Measurements from ENCODE around the gene RNF31. TPM values are rescaled to one million over a fixed set of nuclear protein-coding genes. Genes with fewer than 3 reads are reported as not detected.

RNF31 gene
- total RNA-seq, 2 donors from 2014 or later: 36.1 to 70.4 TPM

DNA sequence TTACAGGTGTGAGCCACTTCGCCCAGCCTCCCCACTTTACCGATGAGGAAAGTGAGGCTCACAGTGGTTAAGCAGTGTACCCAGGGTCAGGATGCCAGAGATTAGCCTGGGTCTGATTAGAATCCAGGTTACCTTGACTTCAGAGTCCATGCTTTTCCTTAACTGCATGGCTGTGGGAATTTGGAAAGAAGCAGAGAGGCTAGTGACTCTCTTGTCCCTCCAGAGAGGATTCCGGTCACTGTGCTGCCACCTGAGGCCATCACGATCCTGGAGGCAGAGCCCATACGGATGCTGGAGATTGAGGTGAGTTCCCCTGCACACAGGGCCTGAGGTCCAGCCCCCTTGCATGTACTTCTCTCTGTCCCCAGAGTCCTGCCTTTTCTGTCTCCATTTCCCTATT is 29.3 kb downstream of the RNF31 start:
- DNase-seq: no peak
- Histone ChIP-seq H3K4me1 (no peaks in the 10 kb centered on the region), H3K9me3 (no peaks in the 10 kb centered on the region), H3K27ac (no peak overlapping the region), H3K36me3 (no peaks in the 10 kb centered on the region), H3K27me3 (no peaks in the 10 kb centered on the region), H3K4me3 (no peak overlapping the region), H3K9ac (ENCODE audit: low read depth in 2 of 2, low read length in 2 of 2) (no peak overlapping the region)
- intact Hi-C loops (cut with DNase I): no loop called here
- TF ChIP-seq, protein P1, sequence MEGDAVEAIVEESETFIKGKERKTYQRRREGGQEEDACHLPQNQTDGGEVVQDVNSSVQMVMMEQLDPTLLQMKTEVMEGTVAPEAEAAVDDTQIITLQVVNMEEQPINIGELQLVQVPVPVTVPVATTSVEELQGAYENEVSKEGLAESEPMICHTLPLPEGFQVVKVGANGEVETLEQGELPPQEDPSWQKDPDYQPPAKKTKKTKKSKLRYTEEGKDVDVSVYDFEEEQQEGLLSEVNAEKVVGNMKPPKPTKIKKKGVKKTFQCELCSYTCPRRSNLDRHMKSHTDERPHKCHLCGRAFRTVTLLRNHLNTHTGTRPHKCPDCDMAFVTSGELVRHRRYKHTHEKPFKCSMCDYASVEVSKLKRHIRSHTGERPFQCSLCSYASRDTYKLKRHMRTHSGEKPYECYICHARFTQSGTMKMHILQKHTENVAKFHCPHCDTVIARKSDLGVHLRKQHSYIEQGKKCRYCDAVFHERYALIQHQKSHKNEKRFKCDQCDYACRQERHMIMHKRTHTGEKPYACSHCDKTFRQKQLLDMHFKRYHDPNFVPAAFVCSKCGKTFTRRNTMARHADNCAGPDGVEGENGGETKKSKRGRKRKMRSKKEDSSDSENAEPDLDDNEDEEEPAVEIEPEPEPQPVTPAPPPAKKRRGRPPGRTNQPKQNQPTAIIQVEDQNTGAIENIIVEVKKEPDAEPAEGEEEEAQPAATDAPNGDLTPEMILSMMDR (IDR thresholded peaks at IDR 0.05): no peak

DNA sequence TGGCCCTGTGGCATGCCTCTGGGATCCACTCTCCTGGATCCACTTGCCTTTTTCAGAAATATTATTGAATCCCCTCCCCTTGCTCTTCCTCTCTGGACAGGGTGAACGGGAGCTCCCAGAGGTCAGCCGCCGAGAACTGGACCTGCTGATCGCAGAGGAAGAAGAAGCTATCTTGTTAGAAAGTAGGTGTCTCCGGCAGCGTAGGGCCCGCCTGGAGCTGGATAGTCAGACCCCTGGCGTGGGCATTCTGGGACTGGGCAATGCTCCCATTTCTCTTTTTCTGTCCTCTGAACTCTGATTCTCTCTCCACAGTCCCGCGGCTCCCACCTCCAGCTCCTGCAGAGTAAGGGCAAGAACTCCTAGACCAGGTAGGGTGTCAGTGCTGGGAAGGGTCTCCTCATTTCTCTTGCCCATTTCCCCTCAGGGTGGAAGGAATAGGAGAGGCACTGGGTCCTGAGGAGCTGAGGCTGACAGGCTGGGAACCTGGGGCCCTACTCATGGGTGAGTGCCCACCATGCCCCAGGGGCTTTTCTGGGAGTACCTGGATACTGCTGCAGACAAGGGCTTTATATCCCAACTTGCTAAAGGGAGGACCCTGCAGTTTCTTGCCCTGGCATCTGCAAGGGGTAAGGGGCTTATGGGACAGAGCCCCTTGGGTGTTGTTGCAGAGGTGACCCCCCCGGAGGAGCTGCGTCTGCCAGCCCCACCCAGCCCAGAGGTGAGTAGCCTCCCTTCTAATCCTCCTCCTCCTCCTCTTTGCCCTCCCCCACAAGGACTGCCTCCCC is 29.9 kb downstream of the RNF31 start:
- TF ChIP-seq, protein P1 (IDR thresholded peaks at IDR 0.05): no peak
- Histone ChIP-seq H3K27ac (no peak overlapping the region), H3K4me3 (no peak overlapping the region), H3K4me1 (no peaks in the 10 kb centered on the region), H3K9me3 (no peaks in the 10 kb centered on the region), H3K27me3 (no peaks in the 10 kb centered on the region), H3K36me3 (no peaks in the 10 kb centered on the region), H3K9ac (ENCODE audit: low read depth in 2 of 2, low read length in 2 of 2) (no peak overlapping the region)
- no peak for DNase-seq
- intact Hi-C loops (cut with DNase I): no loop called here

DNA sequence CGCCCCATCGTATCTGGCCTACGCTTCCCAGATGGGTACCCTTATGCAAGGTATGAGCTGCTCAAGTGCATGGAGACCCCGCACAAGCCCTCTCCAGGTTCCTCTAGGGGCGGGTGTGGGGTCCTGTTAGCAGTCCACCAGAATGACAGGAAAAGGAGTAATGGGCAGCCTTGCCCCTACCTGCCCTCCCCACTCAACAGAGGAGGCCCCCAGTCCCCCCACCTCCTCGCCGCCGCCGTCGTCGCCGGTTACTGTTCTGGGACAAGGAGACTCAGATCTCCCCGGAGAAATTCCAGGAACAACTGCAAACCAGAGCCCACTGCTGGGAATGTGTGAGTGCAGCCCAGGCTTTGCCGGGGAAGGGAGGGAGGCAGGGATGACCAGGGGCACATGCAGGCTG is 30.6 kb downstream of the RNF31 start:
- no peaks in the 10 kb centered on the region for H3K4me1 ChIP-seq
- H3K9me3 ChIP-seq: no peaks in the 10 kb centered on the region
- no peak overlapping the region for H3K27ac ChIP-seq
- TF ChIP-seq, protein P1 (IDR thresholded peaks at IDR 0.05): no peak
- intact Hi-C loops (cut with DNase I): no loop called here
- no peak overlapping the region for H3K9ac ChIP-seq (ENCODE audit: low read depth in 2 of 2, low read length in 2 of 2)
- DNase-seq: no peak
- H3K4me3 ChIP-seq: no peak overlapping the region
- no peaks in the 10 kb centered on the region for H3K27me3 ChIP-seq
- H3K36me3 ChIP-seq: no peaks in the 10 kb centered on the region

DNA sequence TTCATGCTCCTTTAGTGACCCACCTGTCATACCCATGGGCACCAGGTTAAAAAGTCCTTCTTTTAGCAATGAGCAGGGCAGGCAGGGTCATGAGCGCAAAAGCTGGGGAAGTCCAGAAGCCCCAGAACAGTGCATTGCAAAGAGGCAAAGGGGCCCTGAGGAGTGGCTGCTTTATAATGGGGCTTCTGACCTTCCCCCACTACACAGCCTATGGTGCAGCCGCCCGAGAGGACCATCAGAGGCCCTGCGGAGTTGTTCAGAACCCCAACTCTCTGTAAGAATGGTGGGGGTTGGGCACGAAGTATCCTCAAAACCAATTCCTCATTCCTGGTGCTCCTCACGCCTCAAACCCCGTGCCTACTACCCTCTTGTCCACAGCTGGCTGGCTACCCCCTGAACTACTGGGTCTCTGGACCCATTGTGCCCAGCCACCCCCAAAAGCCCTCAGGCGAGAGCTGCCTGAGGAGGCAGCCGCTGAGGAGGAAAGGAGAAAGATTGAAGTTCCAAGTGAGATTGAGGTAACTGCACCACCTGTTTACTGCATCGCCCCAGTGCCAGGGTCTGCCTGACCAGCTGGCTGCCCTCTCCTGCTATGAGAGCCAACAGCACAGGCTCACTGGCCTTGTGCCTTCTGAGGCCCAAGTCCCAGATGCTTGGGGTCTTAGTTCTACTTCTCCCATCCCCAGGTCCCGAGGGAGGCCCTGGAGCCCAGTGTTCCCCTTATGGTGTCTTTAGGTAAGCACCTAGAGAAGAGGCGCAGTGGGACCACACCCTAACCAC is 31.3 kb downstream of the RNF31 start:
- Histone ChIP-seq H3K27me3 (no peaks in the 10 kb centered on the region), H3K36me3 (no peaks in the 10 kb centered on the region), H3K27ac (no peak overlapping the region), H3K4me1 (no peaks in the 10 kb centered on the region), H3K4me3 (no peak overlapping the region), H3K9me3 (no peaks in the 10 kb centered on the region), H3K9ac (ENCODE audit: low read depth in 2 of 2, low read length in 2 of 2) (no peak overlapping the region)
- TF ChIP-seq, protein P1 (IDR thresholded peaks at IDR 0.05): no peak
- DNase-seq: no peak
- intact Hi-C loops (cut with DNase I): no loop called here

DNA sequence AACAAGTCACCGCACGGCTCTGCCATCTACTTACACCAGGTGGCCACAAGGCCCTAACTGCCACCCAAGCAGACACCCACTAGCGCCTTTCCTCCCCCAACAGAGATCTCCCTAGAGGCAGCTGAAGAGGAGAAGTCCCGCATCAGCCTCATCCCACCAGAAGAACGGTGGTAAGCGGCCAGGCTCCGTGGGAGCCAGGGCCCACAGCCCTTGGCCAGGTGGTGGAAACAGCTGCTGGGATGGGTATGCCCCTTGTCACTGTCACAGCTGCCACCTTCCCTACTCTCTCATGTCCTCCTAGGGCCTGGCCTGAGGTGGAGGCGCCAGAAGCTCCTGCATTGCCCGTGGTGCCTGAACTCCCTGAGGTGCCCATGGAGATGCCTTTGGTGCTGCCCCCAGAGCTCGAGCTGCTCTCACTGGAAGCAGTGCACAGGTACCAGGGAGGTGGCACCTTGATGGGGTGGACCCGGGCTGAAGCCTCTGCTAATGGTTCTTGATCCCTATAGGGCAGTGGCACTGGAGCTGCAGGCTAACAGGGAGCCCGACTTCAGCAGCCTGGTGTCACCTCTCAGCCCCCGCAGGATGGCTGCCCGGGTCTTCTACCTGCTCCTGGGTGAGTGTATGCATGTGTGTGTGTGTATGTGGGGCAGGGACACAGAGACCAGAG is 32.1 kb downstream of the RNF31 start:
- Histone ChIP-seq H3K4me1 (no peaks in the 10 kb centered on the region), H3K27me3 (no peaks in the 10 kb centered on the region), H3K9ac (ENCODE audit: low read depth in 2 of 2, low read length in 2 of 2) (no peak overlapping the region), H3K27ac (peak overlapping the region; percentile 5), H3K36me3 (no peaks in the 10 kb centered on the region), H3K9me3 (no peaks in the 10 kb centered on the region), H3K4me3 (no peak overlapping the region)
- intact Hi-C loops (cut with DNase I): no loop called here
- DNase-seq: no peak
- TF ChIP-seq, protein P1 (IDR thresholded peaks at IDR 0.05): no peak
